Adipocyte (in vitro differentiated cells): ENCODE data around the gene ADGRL2.
A peak's percentile ranks its signal among the peaks of the same experiment; 100 is the strongest.

Experiments
- DNase-seq: peaks from one replicate; pipeline ENCODE4 v3.0.0-alpha.2; 2015; ENCODE audit warnings: low read depth
- H3K27me3 ChIP-seq: replicated peaks from 2 replicates; pipeline ENCODE4 v1.7.0; 2013; ENCODE audit warnings: mild to moderate bottlenecking, low read length, moderate library complexity; ENCODE audit not compliant: control insufficient read depth, insufficient read depth
- H3K36me3 ChIP-seq: 2 replicates; pipeline ENCODE4 v1.7.0; 2013; ENCODE audit warnings: low read length, mild to moderate bottlenecking, moderate library complexity; ENCODE audit not compliant: control insufficient read depth, insufficient read depth, severe bottlenecking
- H3K4me1 ChIP-seq: 2 replicates; pipeline ENCODE4 v1.7.0; 2013; ENCODE audit warnings: mild to moderate bottlenecking, low read length, moderate library complexity; ENCODE audit not compliant: control insufficient read depth, insufficient read depth
- H3K4me3 ChIP-seq: 2 replicates; pipeline ENCODE4 v1.7.0; 2013; ENCODE audit warnings: mild to moderate bottlenecking, low read length, moderate library complexity
- H3K9ac ChIP-seq: 2 replicates; pipeline ENCODE4 v1.7.0; 2013; ENCODE audit warnings: mild to moderate bottlenecking, low read length, moderate library complexity
- H3K9me3 ChIP-seq: 2 replicates; pipeline ENCODE4 v1.7.0; 2013; ENCODE audit warnings: mild to moderate bottlenecking, low read length, moderate library complexity; ENCODE audit not compliant: control insufficient read depth

Gene ADGRL2

GRCh38 chr1:81834268-81834667 lies 33.5 kb downstream of the ADGRL2 start:
- Histone ChIP-seq H3K9ac (no peak overlapping the region), H3K27me3 (no peaks in the 10 kb centered on the region), H3K4me1 (peaks cover 42% of the 10 kb centered on the region), H3K9me3 (no peaks in the 10 kb centered on the region), H3K36me3 (no peaks in the 10 kb centered on the region), H3K4me3 (peak overlapping the region; percentile 68)
- DNase-seq = peak; percentile 34

GRCh38 chr1:81834921-81835698 lies 34.4 kb downstream of the ADGRL2 start:
- Histone ChIP-seq H3K9me3 (no peaks in the 10 kb centered on the region), H3K36me3 (peaks cover 2% of the 10 kb centered on the region), H3K4me3 (peak overlapping the region; percentile 68), H3K27me3 (no peaks in the 10 kb centered on the region), H3K9ac (peak overlapping the region; percentile 33), H3K4me1 (peaks cover 42% of the 10 kb centered on the region)
- DNase-seq = peak; percentile 19

GRCh38 chr1:81836007-81836626 lies 35.4 kb downstream of the ADGRL2 start:
- Histone ChIP-seq H3K4me3 (no peak overlapping the region), H3K4me1 (peaks cover 42% of the 10 kb centered on the region), H3K36me3 (peaks cover 3% of the 10 kb centered on the region), H3K27me3 (no peaks in the 10 kb centered on the region), H3K9ac (no peak overlapping the region), H3K9me3 (no peaks in the 10 kb centered on the region)
- no peak for DNase-seq

- Histone ChIP-seq H3K27me3 (no peaks in the 10 kb centered on the region), H3K4me1 (peaks cover 29% of the 10 kb centered on the region), H3K9ac (no peak overlapping the region), H3K4me3 (no peak overlapping the region), H3K9me3 (no peaks in the 10 kb centered on the region), H3K36me3 (peaks cover 3% of the 10 kb centered on the region)
- no peak for DNase-seq
These were observed 38.0 kb downstream of the ADGRL2 start for GRCh38 chr1:81838600-81839218.

- H3K36me3 ChIP-seq = peaks cover 3% of the 10 kb centered on the region
- DNase-seq = no peak
- H3K27me3 ChIP-seq = no peaks in the 10 kb centered on the region
- peaks cover 8% of the 10 kb centered on the region for H3K4me1 ChIP-seq
- H3K9ac ChIP-seq = no peak overlapping the region
- H3K4me3 ChIP-seq = no peak overlapping the region
- no peaks in the 10 kb centered on the region for H3K9me3 ChIP-seq
These were observed 40.1 kb downstream of the ADGRL2 start for GRCh38 chr1:81840805-81841204.

- Histone ChIP-seq H3K36me3 (peaks cover 3% of the 10 kb centered on the region), H3K4me3 (no peak overlapping the region), H3K9ac (no peak overlapping the region), H3K4me1 (no peaks in the 10 kb centered on the region), H3K9me3 (no peaks in the 10 kb centered on the region), H3K27me3 (no peaks in the 10 kb centered on the region)
- no peak for DNase-seq
These were observed 41.1 kb downstream of the ADGRL2 start for GRCh38 chr1:81841795-81842194.

- H3K4me1 ChIP-seq = no peaks in the 10 kb centered on the region
- peaks cover 3% of the 10 kb centered on the region for H3K36me3 ChIP-seq
- no peak overlapping the region for H3K9ac ChIP-seq
- no peaks in the 10 kb centered on the region for H3K27me3 ChIP-seq
- no peak for DNase-seq
- H3K4me3 ChIP-seq = no peak overlapping the region
- no peaks in the 10 kb centered on the region for H3K9me3 ChIP-seq
These were observed 43.7 kb downstream of the ADGRL2 start for GRCh38 chr1:81844477-81844876.

- Histone ChIP-seq H3K27me3 (no peaks in the 10 kb centered on the region), H3K4me1 (no peaks in the 10 kb centered on the region), H3K4me3 (no peak overlapping the region), H3K9ac (no peak overlapping the region), H3K36me3 (no peaks in the 10 kb centered on the region), H3K9me3 (no peaks in the 10 kb centered on the region)
- DNase-seq = no peak
These were observed 45.9 kb downstream of the ADGRL2 start for GRCh38 chr1:81846630-81847029.

GRCh38 chr1:81847063-81847462 lies 46.3 kb downstream of the ADGRL2 start:
- H3K36me3 ChIP-seq = no peaks in the 10 kb centered on the region

GRCh38 chr1:81848880-81849682 lies 48.3 kb downstream of the ADGRL2 start:
- Histone ChIP-seq H3K4me3 (no peak overlapping the region), H3K4me1 (no peaks in the 10 kb centered on the region), H3K9ac (no peak overlapping the region), H3K36me3 (no peaks in the 10 kb centered on the region), H3K9me3 (no peaks in the 10 kb centered on the region), H3K27me3 (no peaks in the 10 kb centered on the region)
- no peak for DNase-seq

More at GRCh38 chr1:81847063-81847462, 46.3 kb downstream of the ADGRL2 start:
- no peaks in the 10 kb centered on the region for H3K9me3 ChIP-seq
- H3K27me3 ChIP-seq = no peaks in the 10 kb centered on the region
- no peak overlapping the region for H3K4me3 ChIP-seq
- DNase-seq = no peak
- no peak overlapping the region for H3K9ac ChIP-seq
- H3K4me1 ChIP-seq = no peaks in the 10 kb centered on the region

- H3K9me3 ChIP-seq = no peaks in the 10 kb centered on the region
- H3K9ac ChIP-seq = no peak overlapping the region
- DNase-seq = no peak
- H3K4me1 ChIP-seq = peaks cover 4% of the 10 kb centered on the region
- H3K36me3 ChIP-seq = no peaks in the 10 kb centered on the region
- no peak overlapping the region for H3K4me3 ChIP-seq
- no peaks in the 10 kb centered on the region for H3K27me3 ChIP-seq
These were observed 49.3 kb downstream of the ADGRL2 start for GRCh38 chr1:81850031-81850430.
